HG02642 (cell line): ENCODE measurements around the gene SLC25A21.
"Not testable (repeated sequence)": the region's sequence is repeated elsewhere in the genome, so short reads cannot be mapped to it uniquely, and the experiment has no call there.

Source experiments
- ATAC-seq: cut with Tn5 transposase; IDR thresholded peaks from one replicate; pipeline ENCODE4 v1.9.1; 2021; ENCODE audit warnings: mild to moderate bottlenecking; ENCODE audit not compliant: unreplicated experiment, poor library complexity

SLC25A21 gene

GRCh38 chr14:37093364-37093763, 79.0 kb downstream of the SLC25A21 start:
- no peak for ATAC-seq

- ATAC-seq: no peak
Observed at GRCh38 chr14:37091651-37092050, 80.8 kb downstream of the SLC25A21 start.

GRCh38 chr14:37090026-37090425, 82.4 kb downstream of the SLC25A21 start:
- no peak for ATAC-seq

DNA sequence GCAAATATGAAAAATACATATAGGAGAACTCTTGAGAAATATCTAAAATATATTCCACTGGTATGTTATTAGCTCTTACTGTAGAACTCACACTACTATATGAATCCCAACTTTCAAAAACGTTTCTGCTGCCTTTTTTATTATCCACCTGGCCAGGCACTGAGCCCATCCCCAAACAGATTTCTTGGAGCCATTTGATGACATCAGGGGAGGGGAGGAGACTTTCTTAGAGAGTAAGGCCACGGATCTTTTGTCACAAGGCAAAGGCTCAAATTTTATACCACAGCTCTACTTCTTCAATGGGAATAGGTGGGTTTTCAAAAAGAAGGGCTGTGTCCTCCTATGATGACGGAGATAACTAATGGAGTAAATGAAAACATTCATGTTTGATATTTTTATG, 83.0 kb downstream of the SLC25A21 start:
- ATAC-seq: no peak

DNA sequence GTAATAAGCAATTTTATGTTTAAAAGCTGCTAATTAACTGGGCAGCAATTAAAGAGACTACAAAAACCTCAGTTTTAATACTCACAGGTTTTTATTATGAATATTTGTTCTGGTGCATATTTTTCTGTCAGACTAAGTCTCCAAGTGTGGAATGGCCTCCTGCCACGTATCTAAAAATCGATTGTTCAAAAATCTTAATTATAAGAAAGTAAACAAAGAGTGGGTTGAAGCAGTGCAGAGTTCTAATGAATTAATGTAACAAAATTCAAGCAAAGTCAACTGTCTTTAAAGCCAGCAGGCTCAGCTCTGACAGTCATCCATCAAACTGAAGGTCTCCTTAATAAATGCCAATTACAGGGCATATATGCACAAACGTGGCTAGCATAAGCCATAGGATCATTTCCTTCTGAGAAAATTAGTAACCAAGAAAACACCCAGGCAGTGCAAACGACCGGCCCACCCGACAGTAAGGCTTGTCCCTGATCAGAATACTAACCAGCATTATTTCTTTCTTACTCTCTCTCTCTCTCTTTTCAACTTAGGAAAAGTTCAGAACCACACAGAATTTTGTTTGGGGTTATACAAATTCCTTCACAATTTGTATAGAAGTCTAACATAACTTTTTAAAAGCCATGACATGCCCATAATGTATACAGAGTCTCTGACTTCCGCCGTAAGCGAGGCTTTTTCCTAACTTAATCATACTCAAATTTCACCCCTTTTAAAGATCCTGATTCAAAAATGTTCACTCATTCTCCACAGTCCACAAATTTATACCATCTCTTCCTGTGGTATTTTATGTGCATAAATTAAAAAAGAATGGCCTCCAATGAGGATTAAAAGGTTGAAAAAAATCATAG, 83.8 kb downstream of the SLC25A21 start:
- ATAC-seq: no peak

- no peak for ATAC-seq
Observed at GRCh38 chr14:37087520-37087919, 84.9 kb downstream of the SLC25A21 start.

DNA sequence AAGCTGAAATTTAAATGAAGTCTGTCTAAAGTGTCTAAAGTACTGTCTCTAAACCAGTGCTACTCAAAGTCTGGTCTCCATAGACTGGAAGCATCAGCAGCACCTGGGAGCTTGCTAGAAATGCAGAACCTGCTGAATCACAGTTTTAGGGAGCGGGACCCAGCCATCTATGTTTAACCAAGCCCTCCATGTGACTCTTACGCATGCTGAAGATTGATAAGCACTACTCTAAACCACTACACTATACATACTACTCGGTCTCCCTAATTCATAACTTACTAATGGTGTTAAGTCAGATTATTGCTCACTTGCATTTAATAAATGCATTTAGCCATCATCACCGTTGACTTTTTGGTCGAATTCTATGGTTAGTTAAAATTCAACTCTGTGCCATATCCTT, 88.8 kb downstream of the SLC25A21 start:
- no peak for ATAC-seq

DNA sequence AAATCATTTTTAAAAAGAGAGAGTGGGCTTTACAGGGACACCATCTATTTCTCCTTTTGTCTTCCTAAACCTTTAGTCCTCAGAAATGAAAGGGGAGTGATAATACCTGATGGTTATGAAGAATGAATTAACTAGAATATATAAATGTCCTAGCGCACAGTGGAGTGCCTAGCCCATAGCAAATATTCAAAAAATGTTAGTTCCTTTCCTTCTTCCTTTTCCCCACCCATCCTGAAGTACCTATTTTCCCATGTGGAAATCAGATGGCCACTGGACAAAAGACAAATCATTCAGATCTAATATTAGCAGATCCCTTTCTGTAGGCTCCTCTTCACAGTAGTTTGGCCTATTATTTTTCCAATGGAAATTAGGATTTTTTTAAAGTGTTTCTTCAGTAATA, 90.0 kb downstream of the SLC25A21 start:
- ATAC-seq: no peak

GRCh38 chr14:37081856-37082255, 90.5 kb downstream of the SLC25A21 start:
- ATAC-seq: no peak

GRCh38 chr14:37081218-37081617, 91.2 kb downstream of the SLC25A21 start:
- no peak for ATAC-seq

DNA sequence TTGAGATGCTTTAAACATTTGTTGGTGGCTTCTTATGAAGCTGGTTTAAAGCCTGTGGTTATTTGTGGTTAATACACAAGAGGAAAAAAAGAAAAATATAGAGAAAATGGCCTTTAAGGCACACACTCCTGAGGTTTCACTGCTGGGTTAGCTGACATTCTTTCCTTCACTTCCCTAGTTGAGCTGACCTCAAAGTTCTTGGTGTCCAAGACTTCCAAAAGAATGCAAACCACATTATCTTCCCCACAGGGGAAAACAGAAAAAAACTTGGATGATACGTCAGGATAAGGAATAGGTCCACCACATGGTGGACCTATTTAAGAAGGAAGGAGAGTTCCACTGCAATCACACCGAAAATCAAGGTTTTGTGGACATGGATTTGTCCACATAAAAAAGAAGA, 94.3 kb downstream of the SLC25A21 start:
- ATAC-seq: no peak

GRCh38 chr14:37074320-37074719, 98.1 kb downstream of the SLC25A21 start:
- ATAC-seq: not testable (repeated sequence)

DNA sequence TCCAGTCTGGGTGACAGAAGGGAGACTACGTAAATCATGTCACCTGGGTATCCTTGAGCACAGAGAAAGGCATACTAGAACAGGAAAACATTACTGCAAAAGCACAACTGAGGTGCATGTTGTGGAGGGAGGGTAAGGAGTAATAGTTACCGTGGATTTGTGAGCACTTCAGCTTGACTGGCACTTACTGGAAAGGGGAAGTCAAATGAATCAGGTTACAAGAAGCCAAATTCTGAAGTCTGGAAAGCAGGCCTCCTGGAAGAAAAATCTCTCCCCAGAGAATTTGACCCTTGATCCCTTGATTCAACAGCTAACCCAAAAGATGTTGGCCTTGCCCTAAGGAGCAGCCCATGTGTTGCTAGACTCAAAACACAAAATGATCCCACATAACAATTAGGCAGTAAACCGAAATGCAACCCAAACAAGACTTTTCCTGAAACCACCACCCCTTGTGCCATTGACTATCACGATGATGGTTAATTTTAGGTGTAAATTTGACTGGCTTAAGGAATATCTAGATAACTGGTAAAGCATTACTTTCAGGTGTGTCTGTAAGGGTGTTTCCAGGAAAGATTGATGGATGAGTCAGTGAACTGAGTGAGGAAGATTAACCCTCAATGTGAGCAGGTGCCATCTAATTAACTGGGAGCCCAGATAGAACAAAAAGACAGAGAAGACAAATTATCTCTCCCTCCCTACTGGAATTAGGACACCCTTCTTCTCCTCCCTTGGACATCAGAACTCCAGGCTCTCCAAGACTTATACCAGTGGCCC, 108.8 kb downstream of the SLC25A21 start:
- no peak for ATAC-seq

DNA sequence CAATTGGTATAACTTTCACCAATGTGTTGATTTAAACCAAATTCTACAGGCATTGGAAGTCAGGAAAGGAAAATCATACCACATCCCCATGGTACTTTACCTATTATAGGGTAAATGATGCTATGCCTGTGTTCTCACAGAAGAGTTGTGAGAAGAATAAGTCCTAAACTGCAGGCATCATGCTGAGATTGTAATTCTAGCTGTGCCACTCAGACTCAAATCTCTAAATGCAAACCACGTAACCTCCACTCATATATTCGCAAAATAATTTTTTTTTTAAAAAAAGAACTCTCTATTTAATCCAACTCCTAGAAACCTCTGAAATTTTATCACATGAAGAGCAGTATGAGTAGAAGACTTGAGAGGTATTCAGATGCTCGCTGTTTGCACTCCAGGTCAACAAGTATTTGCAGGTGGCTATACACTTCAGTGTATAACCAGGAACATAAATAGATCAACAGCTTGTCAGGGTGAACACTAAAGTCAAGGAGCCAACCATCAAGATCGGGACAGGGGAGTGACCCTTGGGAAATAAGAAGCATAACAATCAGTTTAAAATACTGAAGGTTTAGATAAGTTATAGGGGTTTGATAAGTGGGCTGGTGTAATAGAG, 110.1 kb downstream of the SLC25A21 start:
- no peak for ATAC-seq

DNA sequence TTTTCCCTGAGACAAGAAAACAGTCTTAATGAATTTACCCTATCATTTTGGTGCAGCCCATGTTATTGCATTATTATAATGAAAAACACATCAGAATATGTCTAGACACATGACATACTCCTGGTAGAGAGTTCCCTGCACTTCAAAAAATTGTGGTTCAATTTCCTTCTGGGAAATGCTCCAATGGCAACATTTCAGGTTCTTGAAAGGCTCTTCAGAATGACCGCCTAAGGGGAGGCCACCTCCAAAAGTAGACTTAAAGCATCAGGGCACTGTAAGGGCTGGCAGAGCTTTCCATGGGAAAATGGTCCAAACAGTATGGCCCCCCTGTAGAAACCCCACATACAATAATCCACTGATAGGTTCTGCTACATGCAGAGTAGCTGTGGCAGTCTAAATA, 110.7 kb downstream of the SLC25A21 start:
- no peak for ATAC-seq

DNA sequence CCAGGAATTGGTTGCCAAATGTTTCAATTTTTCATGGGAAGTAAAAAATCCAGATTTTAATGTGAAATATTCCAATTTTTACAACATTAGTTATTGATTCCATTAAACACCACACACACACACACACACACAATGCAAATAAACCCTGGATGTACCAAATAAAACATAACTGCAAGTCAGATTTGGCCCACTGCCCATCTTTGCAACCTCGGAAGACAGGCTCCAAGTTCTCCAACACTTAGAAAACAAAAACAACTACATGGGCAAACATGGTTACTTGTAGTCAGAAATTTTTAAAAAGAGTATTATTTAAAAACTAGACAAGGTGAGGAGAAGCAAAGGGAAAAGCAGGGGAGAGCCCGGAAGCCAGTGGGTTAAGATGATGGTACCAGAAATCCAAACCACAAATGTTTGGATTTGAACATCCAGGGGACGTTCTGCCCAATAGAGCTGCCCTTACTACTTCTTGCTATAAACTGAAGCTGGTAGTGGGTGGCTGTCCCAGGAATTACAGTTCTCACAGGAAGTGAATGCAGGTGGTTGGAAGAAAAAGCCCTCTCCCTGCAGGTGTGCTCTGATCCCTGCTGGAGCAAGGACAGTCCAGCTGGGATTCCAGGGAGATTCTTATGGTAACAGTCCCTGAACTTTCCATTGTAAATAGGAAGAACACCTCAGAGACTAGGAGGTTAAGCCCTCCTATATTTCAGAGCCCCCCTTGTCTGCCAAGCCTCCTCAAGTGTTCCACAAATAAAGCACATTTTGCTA, 111.7 kb downstream of the SLC25A21 start:
- no peak for ATAC-seq

- ATAC-seq: no peak
Observed at GRCh38 chr14:37057776-37058175, 114.6 kb downstream of the SLC25A21 start.

- no peak for ATAC-seq
Observed at GRCh38 chr14:37056473-37056872, 115.9 kb downstream of the SLC25A21 start.

DNA sequence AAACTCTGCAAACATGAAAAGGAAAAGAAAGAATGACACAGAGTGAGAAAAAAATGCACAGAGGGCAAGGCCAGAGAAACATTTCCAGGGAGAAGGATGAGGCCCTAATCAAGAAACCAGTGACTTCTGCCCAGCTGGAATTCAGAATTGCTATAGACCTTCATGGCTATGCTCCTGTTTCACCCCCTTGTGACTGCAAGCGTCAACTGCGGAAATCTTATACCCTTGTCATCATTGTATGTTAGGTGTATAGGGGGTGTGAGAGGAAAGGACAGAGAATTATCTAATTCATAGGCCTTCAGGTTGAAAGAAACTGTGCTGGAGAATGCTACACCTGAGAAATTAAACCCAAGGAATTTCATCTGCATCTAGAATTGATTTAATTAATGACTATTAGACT, 117.5 kb downstream of the SLC25A21 start:
- no peak for ATAC-seq

DNA sequence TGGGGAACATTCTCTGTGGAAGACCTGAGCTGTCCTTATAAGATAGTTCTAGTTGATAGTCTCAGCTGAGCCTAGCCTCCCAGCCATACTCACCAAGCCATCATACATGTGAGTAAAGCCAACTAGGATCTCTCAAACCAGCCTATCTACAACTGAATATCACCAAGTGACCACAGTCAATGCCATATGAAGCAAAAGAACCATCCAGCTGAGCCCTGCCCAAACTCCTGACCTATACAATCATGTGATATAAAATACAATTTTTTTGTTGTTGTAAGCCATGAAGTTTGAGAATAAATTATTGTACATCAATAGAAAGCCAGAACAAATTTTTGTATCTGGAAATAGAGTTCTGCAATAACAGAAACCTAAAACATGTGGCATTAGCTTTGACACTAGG, 118.3 kb downstream of the SLC25A21 start:
- ATAC-seq: no peak
